Measurements from ENCODE around the gene RPA1.

The RPA1 gene

DNA sequence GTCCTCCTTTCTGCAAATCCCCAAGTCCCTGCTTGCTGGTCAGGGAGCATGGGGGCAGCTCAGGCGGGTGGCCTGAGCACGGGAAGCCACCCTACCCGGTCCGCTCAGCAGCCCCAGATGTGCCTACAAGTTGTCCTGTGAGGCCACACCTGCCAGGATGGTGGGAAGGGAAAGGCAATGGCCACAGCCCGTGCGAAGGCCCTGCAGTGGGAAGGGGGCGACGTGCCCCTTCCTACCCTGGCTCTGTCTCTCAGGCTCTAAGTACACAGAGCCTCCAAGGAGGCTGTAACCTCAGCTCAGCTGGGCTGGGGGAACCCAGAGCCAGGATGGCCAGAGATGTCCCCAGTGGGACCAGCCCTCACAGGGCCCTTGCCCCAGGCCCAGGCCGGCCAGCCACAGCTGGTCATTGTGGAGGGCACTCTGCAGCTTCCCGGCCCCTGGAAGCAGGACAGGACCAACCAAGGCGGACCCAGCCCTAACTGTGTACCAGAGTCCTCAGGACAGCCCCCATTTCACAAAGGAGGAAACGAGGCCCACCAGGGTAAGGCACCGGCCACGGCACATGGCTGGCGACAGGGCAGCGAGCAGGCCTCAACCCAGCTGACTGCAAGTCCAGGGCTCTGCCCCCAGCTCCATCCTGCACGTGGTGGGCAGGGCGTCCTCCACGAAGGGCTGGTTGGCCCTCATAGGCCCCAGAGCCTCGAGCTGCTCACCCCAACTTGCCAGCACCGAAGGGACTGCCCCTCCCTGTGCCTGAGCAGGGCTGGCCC, 113.0 kb downstream of the RPA1 start:
- FAIRE-seq: no peak

DNA sequence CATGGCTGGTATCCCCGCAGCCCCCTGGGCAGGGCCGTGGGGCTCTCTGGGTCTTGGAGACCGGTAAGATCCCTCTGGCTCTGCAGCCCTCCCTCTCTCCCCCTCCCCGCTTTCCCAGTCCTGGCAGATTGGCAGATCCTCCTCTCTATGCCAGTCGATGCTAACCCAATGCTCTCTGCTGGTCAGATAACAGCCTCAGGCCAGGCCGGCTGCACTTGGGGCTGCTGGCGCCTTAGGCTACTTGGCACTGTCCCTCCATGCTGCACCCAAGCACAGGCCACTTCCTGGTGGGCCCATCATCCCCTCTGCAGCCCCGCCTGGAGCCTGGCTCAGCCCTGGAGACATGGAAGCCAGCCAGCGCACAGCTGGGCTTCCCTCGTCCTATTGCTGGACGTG, 113.6 kb downstream of the RPA1 start:
- no peak for FAIRE-seq

DNA sequence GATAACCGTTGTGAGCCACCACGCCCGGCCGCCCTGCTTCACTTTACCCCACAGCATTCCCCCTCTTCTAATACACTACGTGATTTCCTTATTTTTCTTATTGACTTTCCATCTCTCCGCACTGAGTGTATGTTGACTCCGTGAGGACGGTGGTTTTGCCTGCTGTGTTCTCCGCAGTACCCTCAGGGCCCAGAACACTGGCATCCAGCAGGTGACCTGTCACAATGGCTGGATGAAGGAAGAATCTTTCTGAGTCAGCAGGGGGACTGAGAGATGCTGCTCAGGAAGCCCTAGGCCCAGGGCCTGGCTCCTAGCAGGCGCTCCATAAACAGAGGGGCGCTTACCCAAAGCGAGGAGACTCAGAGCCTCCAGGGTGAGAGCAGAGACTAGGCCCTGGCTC, 115.8 kb downstream of the RPA1 start:
- FAIRE-seq: no peak

DNA sequence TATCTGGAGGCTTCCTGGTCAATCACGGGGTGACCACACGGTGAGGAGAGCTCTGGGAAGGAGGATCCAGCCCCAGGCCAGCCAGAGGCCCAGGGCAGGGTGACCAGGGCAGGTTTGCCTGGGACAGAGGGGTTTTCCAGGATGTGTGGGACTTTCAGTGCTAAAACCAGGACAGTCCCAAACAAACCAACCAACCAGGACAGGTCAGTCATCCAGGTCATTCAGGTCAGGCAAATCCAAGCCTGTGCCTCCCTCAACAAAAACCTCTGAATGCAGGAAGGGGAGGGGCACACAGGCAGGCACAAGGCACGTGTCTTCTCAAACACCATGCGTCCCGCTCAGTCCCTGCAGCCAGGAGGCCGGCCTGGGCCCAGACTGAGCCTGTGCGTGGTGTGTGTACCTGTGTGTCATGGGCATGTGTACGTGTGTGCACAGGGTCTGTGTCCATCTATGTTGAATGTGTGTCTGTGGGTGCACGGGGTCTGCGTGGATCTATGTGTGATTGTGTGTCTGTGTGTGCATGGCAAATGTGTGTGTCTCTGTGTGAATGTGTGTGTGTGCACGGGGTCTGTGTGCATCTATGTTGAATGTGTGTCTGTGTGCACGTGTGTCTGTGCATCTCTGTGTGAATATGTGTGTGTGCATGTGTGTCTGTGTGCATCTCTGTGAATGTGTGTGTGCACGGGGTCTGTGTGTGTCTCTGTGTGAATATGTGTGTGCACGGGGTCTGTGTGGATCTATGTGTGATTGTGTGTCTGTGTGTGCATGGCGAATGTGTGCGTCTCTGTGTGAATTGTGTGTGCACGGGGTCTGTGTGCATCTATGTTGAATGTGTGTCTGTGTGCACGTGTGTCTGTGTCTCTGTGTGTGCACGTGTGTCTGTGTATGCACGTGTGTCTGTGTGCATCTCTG, 116.5 kb downstream of the RPA1 start:
- no peak for FAIRE-seq

DNA sequence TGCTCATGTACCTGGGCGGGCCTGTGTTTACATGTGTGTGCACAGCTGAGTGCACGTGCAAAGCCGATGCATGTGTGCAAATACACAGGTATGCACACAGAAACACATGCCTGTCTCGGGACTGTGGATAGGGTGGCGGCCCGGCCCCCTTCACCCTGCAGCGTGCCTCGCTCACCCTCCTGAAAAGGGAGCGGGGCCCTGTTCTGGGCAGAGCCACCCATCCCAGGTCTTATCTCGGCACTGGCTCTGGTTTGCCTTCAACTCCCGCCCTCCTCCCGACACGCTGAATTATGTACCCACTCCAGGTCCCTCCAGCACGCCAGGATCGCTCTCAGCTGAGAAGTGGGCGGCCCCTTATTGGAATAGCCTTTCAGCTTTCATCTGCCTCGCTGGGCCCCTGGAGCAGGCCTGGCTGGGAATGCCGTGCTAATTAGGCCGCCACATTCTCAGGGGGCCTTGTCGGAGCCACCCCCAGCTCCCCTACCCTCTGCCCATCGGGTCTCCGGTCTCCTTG, 117.5 kb downstream of the RPA1 start:
- FAIRE-seq: no peak

DNA sequence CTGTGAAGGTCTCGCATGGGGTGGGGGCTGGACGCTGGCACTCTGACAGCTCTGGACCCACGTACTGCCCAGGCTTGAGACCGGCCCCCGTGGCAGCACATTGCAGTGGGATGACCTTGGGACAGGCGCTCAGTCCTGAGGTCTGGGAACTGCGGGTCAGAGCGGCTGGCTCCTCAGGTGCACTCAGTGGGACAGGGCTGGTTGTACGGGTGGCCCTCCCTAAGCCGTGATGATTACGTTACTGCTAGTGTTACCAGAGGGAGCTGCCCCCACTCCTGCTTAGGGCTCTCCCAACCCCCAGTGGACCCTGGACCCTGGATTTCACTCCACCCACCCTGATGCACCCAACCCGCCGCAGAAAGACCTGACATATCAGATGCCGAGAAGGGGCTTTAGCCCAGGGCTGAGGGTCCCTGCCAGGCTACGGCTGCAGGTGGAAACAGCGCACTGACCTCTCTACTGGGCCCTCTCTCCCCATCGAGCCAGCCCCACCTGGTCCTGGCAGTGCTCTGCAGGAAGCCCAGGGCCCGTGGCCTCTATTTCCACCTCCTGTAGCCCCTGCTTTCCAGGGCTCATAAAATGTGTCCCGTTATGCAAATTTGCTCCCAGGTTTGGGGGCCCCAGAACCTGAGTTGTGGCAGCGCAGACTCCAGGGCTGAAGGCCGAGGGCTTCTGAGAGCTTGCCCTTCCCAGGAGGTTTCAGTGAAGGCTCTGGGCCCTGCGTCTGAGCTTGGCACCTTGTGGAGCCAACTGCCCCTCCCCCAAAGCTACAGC, 118.1 kb downstream of the RPA1 start:
- no peak for FAIRE-seq

DNA sequence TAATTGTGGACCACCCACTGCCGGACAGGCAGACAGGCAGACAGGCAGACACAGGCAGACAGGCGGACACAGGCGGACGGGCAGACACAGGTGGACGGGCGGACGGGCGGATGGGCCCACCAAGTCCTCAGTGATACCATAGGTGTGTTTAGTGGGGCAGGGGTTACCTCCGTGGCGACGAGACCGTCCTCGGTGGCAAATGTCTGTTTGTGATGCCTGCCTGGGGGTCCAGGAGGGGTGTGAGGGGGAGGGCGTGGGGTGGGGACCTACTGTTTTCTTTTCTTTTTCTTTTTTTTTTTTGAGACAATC, 118.7 kb downstream of the RPA1 start:
- no peak for FAIRE-seq
